ENCODE measurements around the gene OR4C5.
"Not testable (repeated sequence)": the region's sequence is repeated elsewhere in the genome, so short reads cannot be mapped to it uniquely, and the experiment has no call there.

The OR4C5 gene

DNA sequence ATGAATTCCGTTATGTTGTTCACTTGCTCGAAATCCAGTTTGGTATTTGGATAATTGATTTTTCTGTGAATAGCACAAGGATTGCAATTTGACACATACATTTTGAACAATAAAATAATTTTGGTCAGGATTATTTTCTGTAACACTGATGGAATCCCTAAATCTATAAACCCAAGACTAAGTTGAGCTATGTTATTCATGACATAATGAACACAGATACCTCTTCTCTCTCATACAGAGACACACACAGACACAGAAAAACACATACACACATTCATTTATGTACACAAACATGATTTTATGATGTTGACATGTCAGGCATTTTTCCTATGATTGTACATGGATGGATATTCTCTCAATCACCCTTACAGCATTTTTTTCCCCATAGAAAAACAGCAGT is at the start of gene OR4C5:
Gene OR4C5, minus strand, starts transcription at position 101 of the 400 bp plus-strand sequence. Its CDS starts 0 bp downstream, at position 101.
- DNase-seq: no peak

DNA sequence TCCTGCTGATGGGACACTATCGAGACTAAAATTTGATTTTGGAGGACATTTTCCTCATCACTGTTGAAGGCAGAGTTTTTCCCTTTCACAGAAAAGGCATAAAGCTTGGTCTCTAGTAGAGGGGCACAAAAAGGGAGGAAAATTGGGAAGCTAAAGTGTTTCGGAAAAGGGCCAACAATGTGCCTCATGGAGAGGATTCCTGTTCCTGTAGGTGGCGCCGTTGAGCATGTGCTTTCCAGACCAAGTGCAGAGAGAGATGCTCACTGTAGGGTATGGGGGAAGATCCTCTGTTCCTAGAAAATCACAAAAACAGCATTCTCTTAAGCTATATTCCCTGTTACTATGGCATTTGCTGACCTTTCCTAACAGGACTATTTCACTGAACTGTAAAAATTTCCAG is 18.4 kb upstream of the OR4C5 start:
- no peak for DNase-seq

- not testable (repeated sequence) for DNase-seq
Measured at GRCh38 chr11:48384151-48384550, 17.9 kb upstream of the OR4C5 start.

DNA sequence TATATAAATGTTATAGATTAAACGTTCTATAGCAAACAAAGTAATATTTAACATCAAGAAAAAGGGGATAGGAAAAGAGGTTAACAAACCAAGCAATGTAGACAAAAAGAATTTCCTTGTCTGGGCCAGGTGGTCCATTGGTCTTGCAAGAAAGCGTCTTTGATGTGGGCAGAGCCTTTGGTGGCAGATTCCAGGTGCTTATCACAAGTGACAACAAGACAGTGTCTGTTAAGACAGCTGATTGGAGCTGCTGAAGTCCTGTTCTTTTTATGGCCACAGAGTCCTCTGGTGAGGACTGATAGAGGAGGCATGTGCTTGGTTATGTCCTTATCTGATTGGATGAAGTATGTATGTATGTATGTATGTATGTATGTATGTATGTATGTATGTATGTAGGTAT is 5.0 kb downstream of the OR4C5 start:
- DNase-seq: not testable (repeated sequence)

GRCh38 chr11:48354677-48355076 is 11.6 kb downstream of the OR4C5 start:
- no peak for DNase-seq

GRCh38 chr11:48354013-48354412 is 12.3 kb downstream of the OR4C5 start:
- DNase-seq: no peak

- not testable (repeated sequence) for DNase-seq
Measured at GRCh38 chr11:48346286-48346685, 20.0 kb downstream of the OR4C5 start.

DNA sequence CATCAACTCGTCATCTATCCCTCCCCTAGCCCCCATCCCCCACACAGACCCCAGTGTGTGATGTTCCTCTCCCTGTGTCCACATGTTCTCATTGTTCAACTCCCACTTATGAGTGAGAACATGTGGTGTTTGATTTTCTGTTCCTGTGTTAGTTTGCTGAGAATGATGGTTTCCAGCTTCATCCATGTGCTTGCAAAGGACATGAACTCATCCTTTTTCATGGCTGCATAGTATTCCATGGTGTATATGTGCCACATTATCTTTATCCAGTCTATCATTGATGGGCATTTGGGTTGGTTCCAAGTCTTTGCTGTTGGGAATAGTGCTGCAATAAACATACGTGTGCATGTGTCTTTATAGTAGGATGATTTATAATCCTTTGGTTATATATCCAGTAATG is 23.8 kb downstream of the OR4C5 start:
- not testable (repeated sequence) for DNase-seq

- DNase-seq: no peak
Measured at GRCh38 chr11:48341466-48341865, 24.8 kb downstream of the OR4C5 start.

GRCh38 chr11:48324620-48325019 is 41.6 kb downstream of the OR4C5 start, which contains the start of gene OR4C3:
Gene OR4C3, plus strand, starts transcription at chr11:48324920. Its CDS starts 102 bp downstream, at chr11:48325022.
- DNase-seq: not testable (repeated sequence)

DNA sequence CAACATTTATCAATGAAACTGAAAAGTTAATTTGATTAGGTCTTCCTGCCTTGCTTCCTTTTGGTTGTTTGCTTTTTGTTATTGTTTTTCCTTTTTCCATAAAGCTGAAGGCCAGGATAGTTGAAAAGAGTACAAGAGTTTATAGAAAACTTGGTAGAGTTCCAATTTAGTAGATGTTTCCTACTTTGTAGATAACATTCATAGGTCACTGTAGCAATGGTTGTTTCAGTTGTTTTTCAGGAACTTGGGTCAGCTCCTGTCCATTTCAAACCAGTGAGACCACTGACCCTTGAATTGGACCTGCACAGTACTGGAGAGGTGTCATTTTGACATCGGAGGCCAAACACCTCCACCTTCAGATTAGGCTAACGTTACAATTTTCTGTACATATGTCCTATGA is 46.5 kb downstream of the OR4C5 start:
- not testable (repeated sequence) for DNase-seq
